ENCODE results near the gene IFNL1.

IFNL1 gene

DNA sequence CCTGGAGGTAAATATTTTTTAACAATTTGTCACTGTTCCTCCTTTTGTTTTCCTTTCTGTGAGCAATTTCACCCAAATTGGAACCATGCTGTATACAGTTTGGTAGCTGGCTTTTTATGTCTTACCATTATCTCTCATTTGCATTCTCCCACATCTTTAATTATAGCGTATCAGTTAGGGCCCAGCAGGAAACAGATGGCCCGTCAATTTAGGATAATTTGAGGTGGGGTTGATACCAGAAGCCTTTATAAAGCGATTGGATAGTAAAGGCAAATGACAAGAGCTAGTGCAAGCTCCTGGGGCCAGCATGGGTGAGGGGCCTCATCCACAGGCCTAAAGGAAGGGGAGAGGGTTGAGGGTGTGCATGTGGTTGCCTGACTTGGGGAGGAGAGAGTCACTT is 43.7 kb upstream of the IFNL1 start:
- TF ChIP-seq, protein P1, sequence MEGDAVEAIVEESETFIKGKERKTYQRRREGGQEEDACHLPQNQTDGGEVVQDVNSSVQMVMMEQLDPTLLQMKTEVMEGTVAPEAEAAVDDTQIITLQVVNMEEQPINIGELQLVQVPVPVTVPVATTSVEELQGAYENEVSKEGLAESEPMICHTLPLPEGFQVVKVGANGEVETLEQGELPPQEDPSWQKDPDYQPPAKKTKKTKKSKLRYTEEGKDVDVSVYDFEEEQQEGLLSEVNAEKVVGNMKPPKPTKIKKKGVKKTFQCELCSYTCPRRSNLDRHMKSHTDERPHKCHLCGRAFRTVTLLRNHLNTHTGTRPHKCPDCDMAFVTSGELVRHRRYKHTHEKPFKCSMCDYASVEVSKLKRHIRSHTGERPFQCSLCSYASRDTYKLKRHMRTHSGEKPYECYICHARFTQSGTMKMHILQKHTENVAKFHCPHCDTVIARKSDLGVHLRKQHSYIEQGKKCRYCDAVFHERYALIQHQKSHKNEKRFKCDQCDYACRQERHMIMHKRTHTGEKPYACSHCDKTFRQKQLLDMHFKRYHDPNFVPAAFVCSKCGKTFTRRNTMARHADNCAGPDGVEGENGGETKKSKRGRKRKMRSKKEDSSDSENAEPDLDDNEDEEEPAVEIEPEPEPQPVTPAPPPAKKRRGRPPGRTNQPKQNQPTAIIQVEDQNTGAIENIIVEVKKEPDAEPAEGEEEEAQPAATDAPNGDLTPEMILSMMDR (IDR thresholded peaks at IDR 0.05; ENCODE audit: control insufficient read depth, extremely low read depth, insufficient read depth): no peak
- H3K4me3 ChIP-seq (ENCODE audit: low read depth, low read length): no peak overlapping the region
- no peak for DNase-seq (ENCODE audit: low read depth)

DNA sequence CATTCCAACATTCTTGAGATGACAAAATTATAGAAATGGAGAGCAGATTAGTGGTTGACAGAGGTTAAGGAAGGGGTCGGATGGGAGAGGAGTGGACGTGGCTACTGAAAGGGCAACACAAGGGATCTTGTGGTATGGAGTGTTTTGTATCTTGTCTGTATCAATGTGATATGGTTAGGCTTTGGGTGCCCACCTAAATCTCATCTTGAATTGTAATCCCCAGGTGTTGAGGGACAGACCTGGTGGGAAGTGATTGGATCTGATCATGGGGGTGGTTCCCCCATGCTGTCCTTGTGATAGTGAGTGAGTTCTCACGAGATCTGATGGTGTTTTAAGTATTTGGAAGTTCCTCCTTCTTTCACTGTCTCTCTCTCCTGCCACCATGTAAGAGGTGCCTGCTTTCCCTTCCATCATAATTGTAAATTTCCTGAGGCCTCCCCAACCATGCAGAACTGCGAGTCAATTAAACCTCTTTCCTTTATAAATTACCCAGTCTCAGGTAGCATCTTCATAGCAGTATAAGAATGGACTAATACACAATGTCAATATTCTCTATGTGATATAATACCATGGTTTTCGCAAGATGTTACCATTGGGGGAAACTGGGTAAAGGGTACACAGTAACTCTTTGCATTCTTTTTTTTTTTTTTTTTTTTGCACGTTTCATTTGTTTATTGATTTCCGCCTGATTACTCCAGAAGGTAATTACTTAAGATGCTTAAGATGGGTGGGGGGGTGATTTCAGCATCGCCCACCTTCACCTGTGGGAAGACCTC is 42.6 kb upstream of the IFNL1 start:
- DNase-seq (ENCODE audit: low read depth): no peak
- no peak overlapping the region for H3K4me3 ChIP-seq (ENCODE audit: low read depth, low read length)
- TF ChIP-seq, protein P1 (IDR thresholded peaks at IDR 0.05; ENCODE audit: control insufficient read depth, extremely low read depth, insufficient read depth): no peak

DNA sequence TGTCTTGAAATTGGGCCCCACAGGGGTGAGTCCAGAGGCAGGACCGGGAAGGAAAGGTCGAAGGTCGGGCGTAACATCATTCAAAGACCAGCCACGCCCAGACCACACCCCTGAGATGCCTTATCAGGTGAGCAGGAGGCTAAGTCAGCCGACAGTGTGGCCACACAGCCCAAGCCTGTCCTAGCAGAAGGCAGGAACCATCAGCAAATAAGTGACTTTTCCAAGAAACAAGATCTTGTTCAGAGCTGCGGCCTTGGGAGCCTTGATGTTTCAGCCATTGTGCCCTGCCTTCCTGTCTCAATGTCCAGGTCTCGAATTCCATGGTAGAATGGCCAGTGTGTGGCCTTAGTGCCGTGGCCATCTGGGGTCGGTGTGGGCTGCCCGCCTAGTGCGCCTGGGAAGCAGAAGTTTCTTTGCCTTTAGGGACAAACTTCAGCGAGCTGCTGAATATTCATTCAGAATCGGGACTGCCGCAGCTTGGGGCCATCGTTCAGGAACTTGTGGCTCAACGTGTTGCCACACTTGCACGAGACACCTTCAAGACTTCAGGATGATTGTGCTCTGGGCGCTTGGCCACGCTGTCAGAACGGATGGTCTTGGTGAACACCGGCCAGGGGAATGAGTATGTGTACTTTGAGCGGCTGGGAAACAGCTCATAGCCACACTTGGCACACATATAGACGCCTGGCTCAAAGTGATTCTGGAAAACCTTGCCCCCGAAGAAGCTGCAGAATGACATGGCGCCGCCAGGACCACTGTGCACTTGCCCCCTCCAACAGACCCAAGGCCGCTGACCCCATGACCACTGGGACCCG is 41.5 kb upstream of the IFNL1 start:
- no peak for DNase-seq (ENCODE audit: low read depth)
- H3K4me3 ChIP-seq (ENCODE audit: low read depth, low read length): no peak overlapping the region
- TF ChIP-seq, protein P1 (IDR thresholded peaks at IDR 0.05; ENCODE audit: control insufficient read depth, extremely low read depth, insufficient read depth): no peak

DNA sequence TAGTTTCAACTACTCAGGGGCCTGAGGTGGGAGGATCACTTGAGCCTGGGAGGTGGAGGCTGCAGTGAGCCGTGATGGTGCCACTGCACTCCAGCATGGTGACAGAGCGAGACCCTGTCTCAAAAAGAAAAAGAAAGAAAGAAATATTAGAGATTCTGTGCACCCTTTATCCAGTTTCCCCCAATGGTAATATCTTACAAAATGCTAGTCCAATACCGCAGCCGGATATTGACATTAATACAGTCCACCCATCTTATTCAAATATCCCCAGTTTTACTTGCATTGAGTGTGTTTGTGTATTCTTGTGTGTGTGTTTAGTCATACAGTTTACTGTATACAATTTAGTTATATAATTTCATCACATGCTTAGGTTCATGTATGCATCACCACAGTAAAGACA is 39.0 kb upstream of the IFNL1 start:
- TF ChIP-seq, protein P1 (IDR thresholded peaks at IDR 0.05; ENCODE audit: control insufficient read depth, extremely low read depth, insufficient read depth): no peak
- no peak overlapping the region for H3K4me3 ChIP-seq (ENCODE audit: low read depth, low read length)
- no peak for DNase-seq (ENCODE audit: low read depth)

DNA sequence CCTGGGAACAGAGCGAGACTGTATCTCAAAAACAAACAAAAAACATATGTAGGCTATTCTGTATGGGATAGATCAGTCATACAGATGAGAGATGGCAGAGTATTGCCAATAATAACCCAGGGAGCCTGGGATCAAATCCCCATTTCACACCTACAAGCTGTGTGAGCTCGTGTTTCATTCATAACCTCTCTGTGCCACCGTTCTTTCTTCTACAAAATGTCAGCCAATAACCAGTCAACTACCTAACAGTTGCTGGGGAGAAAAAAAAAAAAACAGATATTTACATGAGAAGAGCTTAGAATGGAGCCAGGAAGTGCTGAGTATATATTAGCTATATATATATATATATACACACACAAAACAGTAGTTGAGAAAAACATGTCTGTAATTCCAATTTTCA is 34.5 kb upstream of the IFNL1 start:
- no peak overlapping the region for H3K4me3 ChIP-seq (ENCODE audit: low read depth, low read length)
- DNase-seq (ENCODE audit: low read depth): no peak
- TF ChIP-seq, protein P1 (IDR thresholded peaks at IDR 0.05; ENCODE audit: control insufficient read depth, extremely low read depth, insufficient read depth): no peak

DNA sequence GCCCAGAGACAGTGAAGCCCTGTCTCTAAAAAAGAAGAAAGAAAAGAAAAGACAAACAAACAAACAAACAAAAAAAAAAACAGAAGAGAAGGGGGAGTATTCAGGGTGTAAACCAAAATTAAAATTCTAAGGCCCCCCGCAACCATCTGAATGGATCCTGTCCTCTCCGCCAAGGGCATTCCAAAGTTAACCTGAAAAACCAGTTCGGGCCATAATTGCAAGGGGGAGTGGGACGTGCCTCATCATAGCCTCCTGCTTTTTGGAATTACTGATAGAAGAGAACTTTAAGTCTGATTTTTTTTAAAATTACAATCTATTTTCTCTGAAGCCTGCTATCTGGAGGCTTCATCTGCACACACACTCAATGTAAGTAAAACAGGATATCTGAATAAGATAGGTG is 33.7 kb upstream of the IFNL1 start:
- no peak for DNase-seq (ENCODE audit: low read depth)
- TF ChIP-seq, protein P1 (IDR thresholded peaks at IDR 0.05; ENCODE audit: control insufficient read depth, extremely low read depth, insufficient read depth): no peak
- no peak overlapping the region for H3K4me3 ChIP-seq (ENCODE audit: low read depth, low read length)

Data from LNCaP clone FGC (cell line).